22Rv1 (cell line): Measurements from ENCODE around the gene SLC2A2.

Source experiments
- H3K27ac ChIP-seq: fragments of 450-650 bp; 2 replicates; pipeline ENCODE4 v1.5.1; 2017
- CTCF ChIP-seq: fragments of 450-650 bp; IDR thresholded peaks from 2 replicates; pipeline ENCODE4 v1.5.1; 2017; ENCODE audit warnings: mild to moderate bottlenecking
- ZFX ChIP-seq: fragments of 450-650 bp; IDR thresholded peaks from 2 replicates; pipeline ENCODE4 v1.6.1; 2017; ENCODE audit warnings: antibody characterized with exemption, borderline replicate concordance

SLC2A2 gene

GRCh38 chr3:171026597-171027293 is at the start of gene SLC2A2:
TSS of gene SLC2A2 (minus strand) at chr3:171026720. CDS start at chr3:171026670, 50 bp downstream.
- TF ChIP-seq CTCF (no peak), ZFX (no peak)
- H3K27ac ChIP-seq, result no peak within 1 kb of the TSS

DNA sequence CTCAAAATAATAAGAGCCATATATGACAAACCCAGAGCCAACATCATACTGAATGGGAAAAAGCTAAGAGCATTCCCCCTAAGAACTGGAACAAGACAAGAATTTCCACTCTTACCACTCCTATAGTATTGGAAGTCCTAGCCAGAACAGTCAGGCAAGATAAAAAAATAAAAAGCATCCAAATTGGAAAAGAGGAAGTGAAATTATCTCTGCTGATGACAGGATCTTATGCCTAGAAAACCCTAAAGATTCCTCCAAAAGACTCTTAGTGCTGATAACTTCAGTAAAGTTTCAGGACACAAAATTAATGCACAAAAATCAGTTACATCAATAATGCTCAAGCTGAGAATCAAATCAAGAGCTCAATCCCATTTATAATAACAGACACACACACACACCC is 45.9 kb upstream of the SLC2A2 start:
- H3K27ac ChIP-seq, result no peak overlapping the region

DNA sequence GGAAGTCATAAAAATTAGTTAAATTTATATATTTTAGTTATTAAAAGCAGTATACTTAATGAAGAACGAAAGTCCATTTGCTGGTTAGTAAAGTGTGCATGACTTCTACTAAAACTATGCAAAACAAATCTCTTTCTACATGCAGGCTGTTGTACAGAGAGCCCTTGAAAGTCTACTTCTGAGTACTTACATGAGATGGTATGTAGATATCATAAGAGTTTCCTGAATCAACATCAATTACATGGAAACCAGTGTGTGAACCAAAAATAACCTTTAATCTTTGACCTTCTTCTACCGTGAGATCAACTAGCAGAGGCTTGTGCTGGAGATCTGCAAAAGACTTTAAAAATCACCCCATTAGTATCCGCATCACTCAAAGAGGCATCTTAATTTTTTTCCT is 42.1 kb upstream of the SLC2A2 start:
- TF ChIP-seq ZFX, result no peak
- TF ChIP-seq CTCF, result no peak

More for the DNA sequence above, 45.9 kb upstream of the SLC2A2 start:
- TF ChIP-seq ZFX (no peak), CTCF (no peak)

DNA sequence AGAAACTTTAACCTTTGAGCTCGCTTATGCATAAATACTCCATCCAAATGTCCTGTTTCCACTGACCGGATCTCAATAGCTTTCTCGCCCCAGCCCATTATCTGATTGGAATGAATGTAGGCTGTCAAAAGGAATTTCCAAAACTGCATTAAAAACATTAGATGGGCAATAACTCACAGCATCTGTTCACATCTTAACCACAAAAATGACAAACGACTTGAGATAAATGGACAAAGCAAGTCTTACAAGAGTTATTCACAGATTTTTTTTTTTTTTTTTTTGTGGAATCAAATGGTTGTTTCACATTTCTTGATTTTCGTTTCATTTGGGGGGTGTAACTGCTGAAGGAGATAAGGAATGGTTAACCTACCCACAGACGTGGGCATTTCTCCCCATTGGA is 39.7 kb upstream of the SLC2A2 start:
- no peak overlapping the region for H3K27ac ChIP-seq
- TF ChIP-seq ZFX (no peak), CTCF (no peak)

More for the DNA sequence above, 42.1 kb upstream of the SLC2A2 start:
- H3K27ac ChIP-seq, result no peak overlapping the region

GRCh38 chr3:171065732-171066131 is 39.2 kb upstream of the SLC2A2 start:
- TF ChIP-seq ZFX (no peak), CTCF (no peak)
- H3K27ac ChIP-seq, result no peak overlapping the region

GRCh38 chr3:171064461-171064860 is 37.9 kb upstream of the SLC2A2 start:
- no peak for TF ChIP-seq ZFX
- no peak for TF ChIP-seq CTCF

DNA sequence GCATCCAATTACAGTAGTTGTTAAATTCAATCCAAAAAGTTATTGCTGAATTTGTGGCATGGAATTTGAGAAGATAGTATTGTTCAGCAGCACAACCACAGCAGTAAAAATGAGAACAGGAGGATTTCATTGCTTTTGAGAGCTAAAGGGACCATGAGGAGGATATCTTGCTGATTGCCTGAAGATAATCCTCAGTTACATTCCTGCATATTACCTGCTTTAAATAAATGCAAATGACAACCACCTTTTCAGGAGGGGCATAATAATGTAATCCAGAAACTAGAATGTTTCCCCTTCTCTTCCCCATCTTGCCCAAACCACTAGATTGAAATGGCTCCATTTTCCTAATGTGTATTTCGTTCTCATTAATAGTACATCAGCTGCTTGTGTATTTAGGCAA is 35.2 kb upstream of the SLC2A2 start:
- H3K27ac ChIP-seq, result no peak overlapping the region
- no peak for TF ChIP-seq CTCF
- TF ChIP-seq ZFX, result no peak

More at GRCh38 chr3:171064461-171064860, 37.9 kb upstream of the SLC2A2 start:
- H3K27ac ChIP-seq, result no peak overlapping the region
